Hepatocyte (in vitro differentiated cells): ENCODE results near the gene MOB2.
"Not testable (repeated sequence)": the region's sequence is repeated elsewhere in the genome, so short reads cannot be mapped to it uniquely, and the experiment has no call there.

Experiments
- EZH2 ChIP-seq: fragments of 200-600 bp; sonication (generic); IDR thresholded peaks from 2 replicates; pipeline ENCODE4 v1.6.1; 2016; ENCODE audit warnings: antibody characterized with exemption, mild to moderate bottlenecking, borderline replicate concordance
- EZH2phosphoT487 ChIP-seq: fragments of 200-600 bp; sonication (generic); IDR thresholded peaks from one replicate; pipeline ENCODE4 v1.6.1; 2018; ENCODE audit warnings: antibody characterized with exemption, mild to moderate bottlenecking, low read depth, moderate library complexity; ENCODE audit not compliant: unreplicated experiment, severe bottlenecking
- TF ChIP-seq, protein P1 (sequence below): fragments of 200-600 bp; sonication (generic); IDR thresholded peaks from 2 replicates; pipeline ENCODE4 v1.5.1; 2016; ENCODE audit warnings: antibody characterized with exemption, mild to moderate bottlenecking; ENCODE audit not compliant: poor library complexity

DNA sequence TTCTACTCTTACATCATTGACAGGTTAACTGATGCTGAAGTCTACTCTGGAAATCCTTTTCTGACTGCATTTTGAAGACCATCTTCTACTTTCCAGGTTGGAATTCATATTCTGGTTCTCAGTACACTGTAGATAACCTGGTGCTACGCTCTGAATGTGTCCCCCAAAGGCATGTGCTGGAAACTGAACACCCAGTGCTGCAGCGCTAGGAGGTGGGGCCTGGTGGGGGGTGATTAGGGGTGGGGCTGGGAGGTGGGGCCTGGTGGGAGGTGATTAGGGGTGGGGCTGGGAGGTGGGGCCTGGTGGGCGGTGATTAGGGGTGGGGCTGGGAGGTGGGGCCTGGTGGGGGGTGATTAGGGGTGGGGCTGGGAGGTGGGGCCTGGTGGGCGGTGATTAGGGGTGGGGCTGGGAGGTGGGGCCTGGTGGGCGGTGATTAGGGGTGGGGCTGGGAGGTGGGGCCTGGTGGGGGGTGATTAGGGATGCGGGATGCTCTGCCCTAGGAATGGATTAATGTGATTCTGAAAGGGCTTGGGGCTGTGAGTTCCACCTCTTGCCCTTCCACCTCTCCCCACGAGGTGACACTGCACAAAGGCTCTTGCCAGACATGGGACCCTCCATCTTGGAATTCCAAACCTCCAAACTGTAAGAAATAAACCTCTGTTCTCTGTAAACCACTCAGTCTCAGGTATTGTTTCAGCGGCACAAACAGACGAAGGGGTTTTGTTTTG lies 26.1 kb upstream of the MOB2 start:
- TF ChIP-seq, protein P1, sequence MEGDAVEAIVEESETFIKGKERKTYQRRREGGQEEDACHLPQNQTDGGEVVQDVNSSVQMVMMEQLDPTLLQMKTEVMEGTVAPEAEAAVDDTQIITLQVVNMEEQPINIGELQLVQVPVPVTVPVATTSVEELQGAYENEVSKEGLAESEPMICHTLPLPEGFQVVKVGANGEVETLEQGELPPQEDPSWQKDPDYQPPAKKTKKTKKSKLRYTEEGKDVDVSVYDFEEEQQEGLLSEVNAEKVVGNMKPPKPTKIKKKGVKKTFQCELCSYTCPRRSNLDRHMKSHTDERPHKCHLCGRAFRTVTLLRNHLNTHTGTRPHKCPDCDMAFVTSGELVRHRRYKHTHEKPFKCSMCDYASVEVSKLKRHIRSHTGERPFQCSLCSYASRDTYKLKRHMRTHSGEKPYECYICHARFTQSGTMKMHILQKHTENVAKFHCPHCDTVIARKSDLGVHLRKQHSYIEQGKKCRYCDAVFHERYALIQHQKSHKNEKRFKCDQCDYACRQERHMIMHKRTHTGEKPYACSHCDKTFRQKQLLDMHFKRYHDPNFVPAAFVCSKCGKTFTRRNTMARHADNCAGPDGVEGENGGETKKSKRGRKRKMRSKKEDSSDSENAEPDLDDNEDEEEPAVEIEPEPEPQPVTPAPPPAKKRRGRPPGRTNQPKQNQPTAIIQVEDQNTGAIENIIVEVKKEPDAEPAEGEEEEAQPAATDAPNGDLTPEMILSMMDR: not testable (repeated sequence)
- TF ChIP-seq EZH2, EZH2phosphoT487: not testable (repeated sequence)
